DMS53 treated with DMSO at 0.1 percent for 48 hours (cell line): ENCODE data around the gene TP73.

Experiments
- DNase-seq: peaks from one replicate; lab custom pipeline; 2025; ENCODE audit not compliant: unreplicated experiment; lab: John Stamatoyannopoulos, UW

Gene TP73

DNA sequence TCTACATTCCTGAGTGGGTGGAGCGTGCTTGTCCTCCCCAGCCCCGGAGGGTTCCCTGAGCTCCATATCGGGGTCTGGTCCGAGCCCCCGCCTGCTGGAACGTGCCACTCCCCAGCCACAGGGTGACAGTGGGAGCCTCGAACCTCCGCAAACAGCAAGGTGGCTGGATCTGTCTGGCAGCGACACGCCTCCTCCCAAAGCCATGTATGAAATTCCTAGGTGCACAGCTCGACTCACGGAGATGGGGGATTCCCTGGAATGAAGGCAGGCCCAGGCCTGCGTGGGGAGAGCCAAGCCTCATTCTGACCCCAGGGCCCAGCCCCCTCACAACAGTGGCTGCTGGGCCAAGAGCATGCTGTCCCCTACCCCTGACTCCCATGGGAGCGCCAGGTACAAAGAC is 32.9 kb downstream of the TP73 start:
- DNase-seq = no peak

DNA sequence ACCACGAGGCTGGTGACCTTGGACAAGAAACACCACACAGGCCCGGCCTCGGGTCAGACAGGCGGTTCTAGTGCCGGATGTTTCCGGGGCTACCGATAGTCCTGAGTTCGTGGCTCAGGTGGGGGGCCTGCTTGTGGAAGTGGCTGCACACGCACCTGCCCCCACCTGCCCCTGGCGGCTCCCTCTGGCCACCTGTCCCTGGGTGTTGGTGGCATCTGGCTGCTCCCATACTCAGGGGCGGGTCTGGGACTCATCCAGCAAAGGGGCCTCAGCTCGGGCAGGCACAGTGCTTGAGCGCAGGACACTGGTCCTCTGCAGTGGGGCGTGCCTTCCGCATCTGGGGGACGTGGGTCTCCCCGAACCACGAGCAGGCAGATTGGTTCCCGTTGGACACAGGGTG is 33.6 kb downstream of the TP73 start:
- DNase-seq = no peak

DNA sequence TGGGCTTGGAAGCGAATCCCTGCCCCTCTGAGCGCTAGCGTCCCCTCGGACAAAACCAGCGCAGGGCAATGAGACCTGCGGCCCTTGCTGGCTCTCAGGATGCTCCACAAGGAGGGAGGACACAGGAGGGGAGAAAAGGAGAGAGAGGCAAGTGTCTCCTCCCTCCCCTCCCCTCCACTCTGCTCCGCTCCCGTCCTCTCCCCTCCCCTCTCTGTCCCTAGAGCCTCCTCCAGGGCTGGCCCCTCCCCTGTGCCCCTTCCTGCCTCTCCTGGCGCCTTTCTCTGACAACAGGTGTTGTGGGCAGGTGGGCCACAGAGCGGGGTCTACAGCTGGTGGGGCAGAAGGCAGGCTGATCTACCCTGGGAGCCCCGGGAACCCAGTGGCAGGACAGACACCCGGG is 35.2 kb downstream of the TP73 start:
- DNase-seq = no peak

DNA sequence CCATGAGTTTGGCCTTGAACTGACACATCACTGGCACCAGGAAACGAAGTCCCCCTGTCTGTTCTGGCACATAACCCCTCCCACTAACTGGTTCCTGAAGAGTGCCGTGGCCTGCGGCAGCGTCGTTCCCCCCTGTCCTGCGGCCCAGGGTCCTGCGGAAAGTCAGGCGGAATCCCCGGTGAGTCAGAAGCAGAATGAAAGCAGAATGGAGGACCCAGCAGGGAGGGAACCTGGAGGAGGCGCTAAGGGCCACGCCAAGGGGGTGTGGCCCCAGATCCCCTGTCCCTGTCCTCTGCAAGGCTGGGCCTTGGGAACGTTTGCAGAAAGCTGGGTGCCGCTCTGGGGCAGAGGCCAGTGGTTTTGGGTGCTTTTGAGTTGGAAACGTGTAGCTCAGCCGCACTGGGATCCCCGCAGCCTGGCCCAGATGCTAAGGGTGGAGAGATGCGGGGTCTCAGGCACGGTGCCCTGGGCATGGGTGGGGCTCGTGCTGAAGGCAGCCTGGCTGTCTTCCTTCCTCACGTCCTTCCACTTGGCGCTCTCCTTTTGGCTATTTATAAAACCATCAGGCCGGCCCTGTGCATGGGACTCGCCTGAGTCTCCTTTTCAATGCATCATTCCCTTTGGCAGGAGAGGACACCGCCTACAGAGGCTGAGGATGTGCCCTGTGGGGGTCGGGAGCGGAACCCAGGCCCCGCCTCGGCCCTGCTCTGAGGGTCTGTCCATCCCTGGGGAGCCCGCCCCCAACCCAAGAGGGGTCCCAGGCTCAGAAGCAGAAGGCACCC is 36.2 kb downstream of the TP73 start:
- no peak for DNase-seq

DNA sequence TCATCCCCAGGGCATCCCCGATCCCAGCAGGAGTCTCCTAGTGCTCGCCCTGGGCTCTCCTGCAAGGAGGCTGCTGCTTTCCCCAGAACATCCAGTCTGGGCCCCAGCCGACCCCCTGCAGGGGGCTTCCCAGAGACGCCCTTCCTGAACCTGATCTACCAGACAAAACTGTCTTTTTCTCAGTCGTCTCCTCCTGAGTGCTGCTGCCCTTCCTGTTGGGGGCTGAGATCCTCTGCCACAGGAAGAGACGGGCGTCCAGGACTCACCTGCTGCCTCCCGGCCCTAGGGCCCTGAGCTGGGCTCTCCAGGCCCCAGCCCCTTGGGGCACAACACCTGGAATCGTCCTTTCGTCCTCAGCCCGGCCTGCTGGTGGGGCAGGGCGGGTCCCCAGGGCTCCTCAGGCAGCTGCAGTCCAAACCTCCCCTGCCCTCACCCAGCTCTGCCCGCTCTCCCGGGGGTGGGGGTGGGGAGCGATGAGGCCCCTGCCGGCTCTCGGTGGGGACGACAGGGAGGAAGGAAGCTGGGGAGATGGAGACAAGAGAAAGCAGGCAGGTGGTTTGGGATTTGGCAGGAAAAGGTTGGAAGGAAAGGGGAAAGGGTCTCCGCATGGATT is 36.9 kb downstream of the TP73 start:
- DNase-seq = no peak

DNA sequence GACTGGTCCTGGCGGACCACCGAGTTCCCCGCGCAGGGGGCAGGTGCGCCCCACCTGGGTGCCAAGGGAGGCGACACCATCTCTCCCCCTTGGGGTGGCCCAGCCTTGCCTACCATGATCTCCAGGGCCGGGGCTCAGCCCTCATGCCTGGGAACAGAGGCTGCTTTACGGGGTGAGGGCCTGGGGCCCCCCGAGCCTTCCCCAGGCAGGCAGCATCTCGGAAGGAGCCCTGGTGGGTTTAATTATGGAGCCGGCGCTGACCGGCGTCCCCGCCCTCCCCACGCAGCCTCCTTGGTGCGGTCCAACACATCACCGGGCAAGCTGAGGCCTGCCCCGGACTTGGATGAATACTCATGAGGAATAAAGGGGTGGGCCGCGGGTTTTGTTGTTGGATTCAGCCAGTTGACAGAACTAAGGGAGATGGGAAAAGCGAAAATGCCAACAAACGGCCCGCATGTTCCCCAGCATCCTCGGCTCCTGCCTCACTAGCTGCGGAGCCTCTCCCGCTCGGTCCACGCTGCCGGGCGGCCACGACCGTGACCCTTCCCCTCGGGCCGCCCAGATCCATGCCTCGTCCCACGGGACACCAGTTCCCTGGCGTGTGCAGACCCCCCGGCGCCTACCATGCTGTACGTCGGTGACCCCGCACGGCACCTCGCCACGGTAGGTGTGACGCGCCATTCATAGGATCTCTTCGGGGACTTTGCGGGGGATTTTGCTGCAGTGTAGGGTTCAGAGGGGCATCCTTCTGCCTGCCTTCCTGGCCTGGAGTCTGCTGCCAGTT is 38.2 kb downstream of the TP73 start:
- DNase-seq = no peak

- no peak for DNase-seq
Measured at GRCh38 chr1:3691421-3692204, 39.3 kb downstream of the TP73 start.

DNA sequence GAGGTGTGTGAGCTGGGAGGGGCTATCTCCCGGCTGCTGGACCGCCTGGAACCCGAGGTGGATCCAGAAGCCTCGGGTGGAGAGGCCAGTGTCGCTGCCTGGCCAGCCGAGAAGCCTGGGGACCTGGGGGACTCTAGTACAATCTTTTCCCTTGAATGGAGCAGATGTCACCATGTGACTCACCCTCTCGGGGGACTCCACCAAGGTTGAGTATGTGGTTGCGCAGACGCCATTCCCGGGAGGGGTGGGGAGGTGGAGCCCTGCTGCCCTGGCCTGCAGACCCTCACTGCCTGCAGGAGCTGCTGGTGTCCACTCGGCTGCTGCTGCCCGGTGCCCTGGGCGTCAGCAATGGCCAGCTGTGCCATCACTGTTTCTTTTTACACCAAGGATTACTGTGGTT is 40.3 kb downstream of the TP73 start:
- DNase-seq = no peak

DNA sequence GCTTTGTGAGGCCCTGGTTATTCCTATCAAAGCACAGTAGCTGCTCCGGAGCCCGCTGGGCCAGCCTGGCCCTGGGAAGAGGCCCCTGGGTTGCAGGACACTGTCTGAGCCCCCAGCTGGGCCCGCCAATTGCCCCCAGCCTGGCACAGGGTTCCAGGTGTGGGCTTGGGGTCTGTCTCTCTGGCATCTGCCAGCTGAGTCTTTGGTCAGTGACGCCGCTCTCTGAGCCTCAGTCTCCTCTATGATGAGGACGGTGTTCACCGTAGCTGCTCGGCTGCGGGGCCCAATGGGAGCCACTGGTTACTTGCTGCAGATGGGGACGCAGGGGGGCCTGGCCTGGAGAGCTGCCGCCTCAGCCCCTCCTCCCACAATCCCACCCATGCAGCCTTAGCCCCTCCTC is 41.0 kb downstream of the TP73 start:
- no peak for DNase-seq

GRCh38 chr1:3695326-3696217 is 43.3 kb downstream of the TP73 start:
- DNase-seq = peak; percentile 32

DNA sequence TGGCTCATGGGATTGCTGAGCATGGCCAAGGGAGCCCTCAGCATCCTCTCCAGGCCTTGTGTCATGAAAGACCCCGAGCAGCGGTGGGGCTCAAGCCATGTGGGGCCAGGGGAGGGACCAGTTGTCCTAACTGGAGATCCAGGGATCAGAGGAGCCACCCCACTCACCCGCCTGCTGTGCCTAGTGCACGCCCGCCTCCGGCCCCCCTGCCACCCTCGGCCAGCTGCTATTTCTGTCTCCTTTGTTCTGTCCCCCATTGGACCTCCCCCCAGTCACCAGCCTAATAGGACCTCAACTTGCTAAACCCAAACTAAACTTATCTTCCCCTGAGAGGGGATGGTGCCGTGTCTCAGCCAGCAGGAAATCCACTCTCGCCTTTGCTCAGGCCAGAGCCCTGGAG is 44.4 kb downstream of the TP73 start:
- no peak for DNase-seq

- DNase-seq = no peak
Measured at GRCh38 chr1:3697104-3697503, 44.8 kb downstream of the TP73 start.

GRCh38 chr1:3697810-3698209 is 45.5 kb downstream of the TP73 start:
- DNase-seq = peak; percentile 84

DNA sequence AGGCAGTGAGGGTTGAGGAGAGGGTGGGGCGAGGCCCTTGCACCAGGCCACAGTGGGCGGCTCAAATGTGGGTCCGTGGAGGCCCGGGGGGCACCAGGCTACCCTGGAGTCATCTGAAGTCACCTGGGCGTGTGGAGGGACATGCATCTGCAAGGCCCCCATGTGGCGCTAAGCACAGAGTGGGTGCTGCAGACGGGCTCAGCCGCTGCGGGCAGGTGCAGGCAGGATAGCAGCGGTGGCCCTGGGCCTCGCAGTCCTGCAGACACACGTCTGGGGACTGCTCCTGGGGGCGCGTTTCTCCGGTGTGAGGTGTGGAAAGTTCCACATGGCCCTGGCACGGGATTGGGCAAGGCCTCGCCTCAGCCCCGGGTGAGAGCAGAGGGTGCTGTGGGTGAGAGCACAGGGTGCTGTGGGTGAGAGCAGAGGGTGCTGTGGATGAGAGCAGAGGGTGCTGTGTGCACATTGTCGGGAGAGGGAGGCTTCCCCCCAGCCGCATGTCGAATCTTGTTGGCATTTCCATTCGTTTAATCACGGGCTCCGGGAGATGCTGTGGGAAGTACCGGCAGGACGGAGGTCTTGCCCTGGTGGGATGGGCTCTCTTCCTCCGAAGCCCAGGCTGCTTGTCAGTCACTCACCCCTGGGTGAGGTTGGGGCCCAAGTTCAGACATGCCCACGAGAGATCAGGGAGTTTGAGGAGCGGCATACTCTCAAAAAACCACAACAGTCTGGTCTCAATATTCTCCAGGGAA is 46.5 kb downstream of the TP73 start:
- DNase-seq = no peak

DNA sequence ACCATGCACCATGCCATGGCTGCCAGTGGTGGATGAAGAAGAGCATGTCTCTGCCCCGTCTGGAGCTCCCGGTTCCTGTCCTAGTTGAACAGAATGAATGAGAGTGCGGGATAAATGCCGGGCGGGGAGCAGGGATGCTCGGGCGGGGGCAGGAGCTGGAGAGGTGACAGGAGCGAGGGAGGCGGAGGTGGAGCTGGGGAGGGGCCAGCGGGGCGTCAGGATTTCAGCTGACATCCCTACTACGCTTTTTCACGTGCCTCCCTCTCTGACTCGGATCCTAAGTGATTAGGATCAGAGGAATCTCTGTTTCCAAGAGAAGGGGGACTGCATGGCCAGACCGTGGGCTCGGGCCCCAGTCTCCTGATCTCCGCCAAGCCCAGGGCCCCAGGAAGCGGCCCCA is 47.3 kb downstream of the TP73 start:
- DNase-seq = no peak

DNA sequence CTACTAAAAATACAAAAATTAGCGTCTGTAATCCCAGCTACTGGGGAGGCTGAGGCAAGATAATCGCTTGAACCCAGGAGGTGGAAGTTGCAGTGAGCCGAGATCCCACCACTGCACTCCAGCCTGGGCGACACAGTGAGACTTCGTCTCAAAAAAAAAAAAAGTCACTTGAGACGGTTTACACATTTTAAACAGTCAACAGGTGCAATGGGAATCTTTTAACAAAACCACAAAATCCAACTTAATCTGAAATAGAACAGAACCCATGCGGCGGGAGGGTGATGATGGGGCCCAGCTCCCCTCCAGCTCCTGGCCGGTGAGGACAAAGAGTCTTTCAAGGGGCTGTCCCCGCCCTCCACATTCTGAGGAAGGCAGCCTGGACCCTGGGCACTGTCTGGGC is 48.3 kb downstream of the TP73 start:
- DNase-seq = no peak

DNA sequence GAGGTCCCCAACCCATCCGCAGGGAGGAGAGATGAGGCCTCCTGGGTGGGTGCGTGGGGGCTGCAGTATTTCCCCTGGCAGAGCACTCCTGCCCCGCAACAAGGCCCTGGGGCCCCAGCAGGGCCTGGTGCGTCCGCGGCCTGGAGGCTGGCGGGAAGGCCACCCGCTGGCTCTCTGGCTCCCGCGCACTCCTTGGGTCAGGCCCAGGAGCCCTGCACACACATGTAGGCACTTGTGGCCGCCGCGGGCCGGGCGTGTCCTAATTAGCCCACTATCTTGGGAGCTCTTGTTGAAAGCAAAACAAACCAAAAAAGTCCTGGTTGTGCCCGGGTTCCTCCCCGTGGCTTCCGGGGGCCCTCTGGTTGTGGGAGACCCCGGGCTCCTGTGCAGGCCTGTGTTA is 50.2 kb downstream of the TP73 start:
- DNase-seq = no peak

GRCh38 chr1:3702990-3703728 is 50.8 kb downstream of the TP73 start:
- DNase-seq = no peak

GRCh38 chr1:3703786-3704371 is 51.6 kb downstream of the TP73 start:
- DNase-seq = no peak
